Breast epithelium (tissue), 4 donors: ENCODE results near the gene SPARC. TPM values are rescaled to one million over a fixed set of nuclear protein-coding genes. Genes with fewer than 3 reads are reported as not detected.

Experiments
- DNase-seq, 2 donors: peaks; one replicate each; pipeline ENCODE4 v3.0.0-alpha.2; 2019; ENCODE audit warnings: low spot score in 2 of 2
- H3K27ac ChIP-seq, 2 donors: fragments of 200-600 bp; sonication (generic) in 1 of 2; one replicate each; pipeline ENCODE4 v1.5.1; 2016 to 2019; ENCODE audit warnings: mild to moderate bottlenecking in 1 of 2
- H3K27me3 ChIP-seq, 2 donors: fragments of 200-600 bp; sonication (generic) in 1 of 2; one replicate each; pipeline versions ENCODE4 v1.5.1 to v1.6.0; 2017 to 2019; ENCODE audit warnings: control low read depth in 1 of 2, mild to moderate bottlenecking in 1 of 2
- H3K36me3 ChIP-seq: fragments of 200-600 bp; one replicate; pipeline ENCODE4 v1.5.1; 2019
- H3K4me1 ChIP-seq, 2 donors: fragments of 200-600 bp; sonication (generic); one replicate each; pipeline ENCODE4 v1.5.1; 2016 to 2019; ENCODE audit warnings: control low read depth in 1 of 2
- H3K4me3 ChIP-seq, 3 donors: fragments of 200-600 bp; sonication (generic); 1 replicate in 2 of 3; 2 replicates in 1 of 3; pipeline ENCODE4 v1.5.1; 2016 to 2019; ENCODE audit warnings: mild to moderate bottlenecking in 3 of 3, moderate library complexity in 2 of 3
- H3K9me3 ChIP-seq, 2 donors: fragments of 200-600 bp; sonication (generic) in 1 of 2; one replicate each; pipeline ENCODE4 v1.5.1; 2016 to 2019; ENCODE audit warnings: control low read depth in 1 of 2
- CTCF ChIP-seq, 3 donors: fragments of 450-650 bp; IDR thresholded peaks; one replicate each; pipeline ENCODE4 v1.5.1; 2016 to 2017; ENCODE audit warnings: antibody characterized with exemption in 3 of 3, mild to moderate bottlenecking in 3 of 3, moderate library complexity in 3 of 3
- POLR2A ChIP-seq: fragments of 450-650 bp; IDR thresholded peaks from one replicate; pipeline ENCODE4 v1.6.1; 2016; ENCODE audit warnings: antibody characterized with exemption, mild to moderate bottlenecking, moderate library complexity
- POLR2AphosphoS5 ChIP-seq, 3 donors: sonication (generic); formaldehyde crosslinking; IDR thresholded peaks; one replicate each; pipeline ENCODE4 v1.6.1; 2017; ENCODE audit warnings: antibody characterized with exemption in 3 of 3
- intact Hi-C: fragments of 100-400 bp; cut with DNase I; formaldehyde crosslinking; loops from one replicate; pipeline ENCODE4 v1.15.1; 2023; ENCODE audit warnings: low total_unique reads
- total RNA-seq, 3 donors: library from RNA; depleted of rRNA; stranded (reverse); fragments of >200 nt; gene quantifications; one replicate each; pipeline ENCODE4 v1.1.0, GENCODE V29; 2016

The SPARC gene
- total RNA-seq, 3 donors from 2014 or later, result 220 to 2,507 (median 295) TPM

- no peak for DNase-seq
- no peaks in the 10 kb centered on the region for H3K36me3 ChIP-seq
- H3K27me3 ChIP-seq, result no peaks in the 10 kb centered on the region
- no peak for TF ChIP-seq POLR2AphosphoS5 (IDR thresholded peaks at IDR 0.05)
- no peak for TF ChIP-seq POLR2A
- TF ChIP-seq CTCF (IDR thresholded peaks at IDR 0.05), result no peak
- no peak overlapping the region for H3K4me3 ChIP-seq
- peak overlapping the region in 1 of 2 donors; percentile 55 for H3K27ac ChIP-seq
- intact Hi-C loops, result no loop called here
- no peaks in the 10 kb centered on the region for H3K9me3 ChIP-seq
- no peaks in the 10 kb centered on the region for H3K4me1 ChIP-seq
Measured at GRCh38 chr5:151632941-151633340, 53.8 kb downstream of the SPARC start.

DNA sequence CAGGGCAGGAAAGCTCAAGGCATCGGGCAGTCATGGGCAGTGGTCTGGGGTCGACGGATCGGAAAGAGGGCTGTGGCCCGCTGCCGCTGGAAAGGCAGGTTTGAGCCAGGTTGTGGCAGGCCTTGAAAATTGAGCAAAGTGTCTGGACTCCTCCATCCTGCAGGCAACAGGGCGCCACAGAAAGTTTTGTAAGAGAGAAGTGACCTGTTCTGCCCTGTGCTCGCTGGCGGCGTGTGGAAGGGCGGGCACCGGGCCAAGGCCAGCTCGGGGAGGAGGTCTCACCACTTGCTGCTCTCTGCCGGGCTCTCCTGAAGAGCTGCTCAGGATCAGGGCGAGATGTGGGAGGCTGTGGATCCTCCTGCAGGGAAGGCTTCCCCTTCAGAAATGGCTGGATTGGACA lies 54.2 kb downstream of the SPARC start:
- Histone ChIP-seq H3K4me3 (no peak overlapping the region), H3K27me3 (no peaks in the 10 kb centered on the region), H3K9me3 (no peaks in the 10 kb centered on the region), H3K4me1 (no peaks in the 10 kb centered on the region), H3K27ac (peak overlapping the region in 1 of 2 donors; percentile 55), H3K36me3 (no peaks in the 10 kb centered on the region)
- peak in 1 of 2 donors; percentile 47 for DNase-seq
- intact Hi-C loops, result no loop called here
- TF ChIP-seq POLR2A (no peak), POLR2AphosphoS5 (IDR thresholded peaks at IDR 0.05) (no peak), CTCF (IDR thresholded peaks at IDR 0.05) (no peak)

- no peak overlapping the region for H3K4me3 ChIP-seq
- H3K4me1 ChIP-seq, result no peaks in the 10 kb centered on the region
- no peaks in the 10 kb centered on the region for H3K9me3 ChIP-seq
- intact Hi-C loops, result no loop called here
- TF ChIP-seq POLR2A (no peak), CTCF (IDR thresholded peaks at IDR 0.05) (no peak), POLR2AphosphoS5 (IDR thresholded peaks at IDR 0.05) (no peak)
- H3K36me3 ChIP-seq, result no peaks in the 10 kb centered on the region
- no peaks in the 10 kb centered on the region for H3K27me3 ChIP-seq
- peak overlapping the region in 1 of 2 donors; percentile 55 for H3K27ac ChIP-seq
- no peak for DNase-seq
Measured at GRCh38 chr5:151631941-151632340, 54.8 kb downstream of the SPARC start.

- Histone ChIP-seq H3K27ac (no peak overlapping the region), H3K27me3 (no peaks in the 10 kb centered on the region), H3K4me3 (no peak overlapping the region), H3K36me3 (no peaks in the 10 kb centered on the region), H3K9me3 (no peaks in the 10 kb centered on the region), H3K4me1 (no peaks in the 10 kb centered on the region)
- TF ChIP-seq CTCF (IDR thresholded peaks at IDR 0.05), result no peak
- no peak for TF ChIP-seq POLR2A
- no peak for TF ChIP-seq POLR2AphosphoS5 (IDR thresholded peaks at IDR 0.05)
- DNase-seq, result no peak
- intact Hi-C loops, result no loop called here
Measured at GRCh38 chr5:151630088-151630487, 56.6 kb downstream of the SPARC start.

GRCh38 chr5:151628112-151628823 lies 58.4 kb downstream of the SPARC start:
- TF ChIP-seq POLR2AphosphoS5 (IDR thresholded peaks at IDR 0.05) (no peak), CTCF (IDR thresholded peaks at IDR 0.05) (no peak)
- intact Hi-C loops, result loop anchor here (5.0 kb wide), 1 partner anchor 459 kb away; no protein-coding TSS in a partner anchor
- peak in 1 of 2 donors; percentile 72 for DNase-seq

More at GRCh38 chr5:151628112-151628823, 58.4 kb downstream of the SPARC start:
- Histone ChIP-seq H3K9me3 (no peaks in the 10 kb centered on the region), H3K27me3 (no peaks in the 10 kb centered on the region), H3K4me3 (no peak overlapping the region), H3K36me3 (no peaks in the 10 kb centered on the region), H3K27ac (peak overlapping the region; percentile 60 to 66), H3K4me1 (no peaks in the 10 kb centered on the region)
